HEK293T (cell line): Measurements from ENCODE around the gene TUBA3C.

Experiments used
- ARNT ChIP-seq: fragments of 450-650 bp; IDR thresholded peaks from 2 replicates; pipeline ENCODE4 v1.6.1; 2017; ENCODE audit warnings: mild to moderate bottlenecking
- CTBP1 ChIP-seq: fragments of 450-650 bp; IDR thresholded peaks from 2 replicates; pipeline ENCODE4 v1.6.1; 2016; ENCODE audit warnings: borderline replicate concordance
- ELF4 ChIP-seq: fragments of 450-650 bp; IDR thresholded peaks from 2 replicates; pipeline ENCODE4 v1.6.1; 2017; ENCODE audit warnings: antibody characterized with exemption
- FOXA1 ChIP-seq: fragments of 450-650 bp; IDR thresholded peaks from 2 replicates; pipeline ENCODE4 v1.6.1; 2016; ENCODE audit warnings: mild to moderate bottlenecking
- FOXK2 ChIP-seq: fragments of 450-650 bp; IDR thresholded peaks from 2 replicates; pipeline ENCODE4 v1.6.1; 2016; ENCODE audit warnings: mild to moderate bottlenecking
- FOXM1 ChIP-seq: fragments of 450-650 bp; IDR thresholded peaks from 2 replicates; pipeline ENCODE4 v1.6.1; 2017; ENCODE audit warnings: mild to moderate bottlenecking, borderline replicate concordance
- HDGF ChIP-seq: fragments of 450-650 bp; IDR thresholded peaks from 2 replicates; pipeline ENCODE4 v1.6.1; 2017; ENCODE audit warnings: antibody characterized with exemption, borderline replicate concordance
- LEF1 ChIP-seq: fragments of 450-650 bp; IDR thresholded peaks from 2 replicates; pipeline ENCODE4 v1.6.1; 2017; ENCODE audit warnings: mild to moderate bottlenecking, borderline replicate concordance
- SP1 ChIP-seq: fragments of 450-650 bp; IDR thresholded peaks from 2 replicates; pipeline ENCODE4 v1.6.1; 2017
- SUZ12 ChIP-seq: fragments of 450-650 bp; IDR thresholded peaks from 2 replicates; pipeline ENCODE4 v1.6.1; 2016; ENCODE audit warnings: mild to moderate bottlenecking
- TARDBP ChIP-seq: fragments of 450-650 bp; IDR thresholded peaks from 2 replicates; pipeline ENCODE4 v1.6.1; 2016
- ZNF384 ChIP-seq: fragments of 450-650 bp; IDR thresholded peaks from 2 replicates; pipeline ENCODE4 v1.6.1; 2016

- TF ChIP-seq FOXK2 (no peak), FOXM1 (no peak), HDGF (no peak), ZNF384 (no peak), ARNT (no peak), SUZ12 (no peak), CTBP1 (no peak), SP1 (no peak), ELF4 (no peak), LEF1 (no peak), TARDBP (no peak), FOXA1 (no peak)
Observed at GRCh38 chr13:19158526-19159174, 23.0 kb downstream of the TUBA3C start.
